ENCODE data around the gene USP40.
A peak's percentile ranks its signal among the peaks of the same experiment; 100 is the strongest.

USP40 gene

DNA sequence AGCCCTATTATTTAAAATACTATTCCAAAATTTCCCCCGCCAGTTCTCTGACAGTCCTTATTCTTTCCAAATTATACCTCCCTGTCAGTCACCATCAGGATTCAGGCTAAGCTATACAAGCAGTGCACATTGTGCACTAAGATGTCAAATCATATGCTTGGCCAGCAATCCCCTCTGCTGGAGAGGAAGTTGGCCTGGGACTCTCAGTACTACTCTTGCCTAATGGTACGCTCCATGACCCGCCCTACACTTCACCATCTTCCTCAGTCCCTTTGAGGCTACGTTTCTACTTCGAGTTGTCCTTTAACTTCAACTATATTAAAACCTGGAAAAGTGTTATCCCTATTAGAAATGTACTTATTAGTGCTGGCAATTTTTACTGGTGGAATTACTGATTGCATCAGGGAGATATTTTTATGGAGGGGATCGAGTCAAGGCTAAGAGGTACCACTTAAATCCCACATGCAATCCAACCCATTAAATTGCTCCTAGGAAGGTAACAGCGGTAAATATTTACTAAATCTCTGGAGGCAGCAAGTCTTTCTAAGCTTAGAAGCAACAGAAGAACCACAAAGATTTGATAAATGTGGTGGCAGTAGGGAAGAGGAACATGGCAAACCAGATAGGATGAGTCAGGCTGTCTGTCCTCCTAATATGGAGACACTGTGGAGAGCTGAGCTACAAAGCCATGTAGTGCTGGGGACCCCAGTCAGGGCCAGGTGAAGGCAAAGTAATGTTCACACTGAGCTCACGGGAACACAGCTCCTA lies 2.7 kb downstream of the USP40 start:
- no peak overlapping the region for H3K4me3 Mint-ChIP-seq
- H3K27ac Mint-ChIP-seq, result no peak overlapping the region
- H3K4me1 Mint-ChIP-seq, result peaks cover 21% of the 10 kb centered on the region
- H3K36me3 Mint-ChIP-seq (ENCODE audit: low read depth), result peaks cover 29% of the 10 kb centered on the region
- no peak for DNase-seq
- no peaks in the 10 kb centered on the region for H3K27me3 Mint-ChIP-seq (ENCODE audit: low read depth, poor library complexity)
- TF ChIP-seq, protein P1, sequence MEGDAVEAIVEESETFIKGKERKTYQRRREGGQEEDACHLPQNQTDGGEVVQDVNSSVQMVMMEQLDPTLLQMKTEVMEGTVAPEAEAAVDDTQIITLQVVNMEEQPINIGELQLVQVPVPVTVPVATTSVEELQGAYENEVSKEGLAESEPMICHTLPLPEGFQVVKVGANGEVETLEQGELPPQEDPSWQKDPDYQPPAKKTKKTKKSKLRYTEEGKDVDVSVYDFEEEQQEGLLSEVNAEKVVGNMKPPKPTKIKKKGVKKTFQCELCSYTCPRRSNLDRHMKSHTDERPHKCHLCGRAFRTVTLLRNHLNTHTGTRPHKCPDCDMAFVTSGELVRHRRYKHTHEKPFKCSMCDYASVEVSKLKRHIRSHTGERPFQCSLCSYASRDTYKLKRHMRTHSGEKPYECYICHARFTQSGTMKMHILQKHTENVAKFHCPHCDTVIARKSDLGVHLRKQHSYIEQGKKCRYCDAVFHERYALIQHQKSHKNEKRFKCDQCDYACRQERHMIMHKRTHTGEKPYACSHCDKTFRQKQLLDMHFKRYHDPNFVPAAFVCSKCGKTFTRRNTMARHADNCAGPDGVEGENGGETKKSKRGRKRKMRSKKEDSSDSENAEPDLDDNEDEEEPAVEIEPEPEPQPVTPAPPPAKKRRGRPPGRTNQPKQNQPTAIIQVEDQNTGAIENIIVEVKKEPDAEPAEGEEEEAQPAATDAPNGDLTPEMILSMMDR (IDR thresholded peaks at IDR 0.05), result no peak
- H3K9me3 Mint-ChIP-seq, result peaks cover 4% of the 10 kb centered on the region

DNA sequence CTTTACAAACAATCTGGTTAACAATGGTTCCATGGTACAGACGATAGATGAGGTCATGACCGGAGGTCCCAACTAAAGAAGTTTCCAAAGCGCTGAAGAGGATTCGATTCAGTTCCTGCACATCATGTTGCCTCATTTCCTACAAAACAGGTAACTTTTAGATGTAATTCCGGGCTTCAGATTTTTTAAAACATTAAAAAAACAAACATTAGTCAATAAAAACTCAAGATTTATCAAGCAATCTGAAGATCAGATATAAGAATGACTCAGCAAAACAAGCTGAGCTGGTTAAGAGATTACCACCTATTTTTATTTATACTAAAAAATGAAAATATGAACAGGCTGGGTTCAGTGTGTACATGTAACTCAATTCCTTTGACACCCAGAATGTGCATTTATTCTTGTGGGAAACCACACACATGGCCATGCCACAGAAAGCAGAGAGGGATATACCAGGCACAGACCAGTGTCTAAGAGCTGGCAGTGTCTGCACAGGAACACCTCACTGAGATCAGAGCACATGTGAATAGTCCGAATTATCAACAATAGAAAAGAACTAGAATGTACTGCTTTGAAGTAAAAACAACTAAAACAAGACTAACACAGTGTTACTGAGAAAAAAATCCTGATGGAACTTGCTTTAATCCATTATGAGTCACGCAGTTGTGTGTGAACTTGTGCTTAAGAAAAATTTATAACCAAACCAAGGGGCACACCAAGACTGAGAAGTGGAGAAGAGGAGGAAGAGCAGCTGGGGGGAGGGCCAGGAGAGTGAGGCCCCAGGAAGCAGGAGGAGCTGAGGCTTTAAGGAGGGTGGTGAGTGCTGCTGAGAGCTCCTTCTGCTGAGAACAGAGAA lies 9.5 kb downstream of the USP40 start:
- Mint-ChIP-seq H3K27me3 (ENCODE audit: low read depth, poor library complexity) (peaks cover 2% of the 10 kb centered on the region), H3K9me3 (peaks cover 4% of the 10 kb centered on the region), H3K36me3 (ENCODE audit: low read depth) (peaks cover 47% of the 10 kb centered on the region), H3K4me1 (peaks cover 9% of the 10 kb centered on the region), H3K27ac (peak overlapping the region; percentile 83), H3K4me3 (no peak overlapping the region)
- TF ChIP-seq, protein P1 (IDR thresholded peaks at IDR 0.05), result no peak
- DNase-seq, result no peak

DNA sequence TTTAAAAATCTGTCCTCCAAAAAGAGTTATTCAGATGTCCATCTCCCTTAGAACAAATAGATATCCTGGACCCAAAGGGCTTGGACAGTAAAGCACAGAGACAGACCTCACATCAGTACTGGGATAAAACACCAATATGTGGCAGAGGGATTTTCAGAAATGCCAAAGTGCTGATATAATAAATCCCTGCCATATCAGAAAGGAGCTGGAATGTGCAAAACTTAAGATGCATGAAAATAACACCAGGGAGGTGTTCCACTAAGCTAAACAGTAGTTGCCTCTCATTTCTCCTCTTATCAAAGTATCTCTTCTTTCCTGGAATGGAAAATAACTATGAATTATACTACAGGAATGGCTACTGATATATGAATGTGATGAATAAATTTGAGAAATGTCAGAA lies 13.2 kb downstream of the USP40 start:
- Mint-ChIP-seq H3K9me3 (no peaks in the 10 kb centered on the region), H3K27ac (no peak overlapping the region), H3K4me1 (peaks cover 9% of the 10 kb centered on the region), H3K4me3 (no peak overlapping the region), H3K27me3 (ENCODE audit: low read depth, poor library complexity) (peaks cover 2% of the 10 kb centered on the region), H3K36me3 (ENCODE audit: low read depth) (peaks cover 23% of the 10 kb centered on the region)
- TF ChIP-seq, protein P1 (IDR thresholded peaks at IDR 0.05), result no peak
- DNase-seq, result no peak

DNA sequence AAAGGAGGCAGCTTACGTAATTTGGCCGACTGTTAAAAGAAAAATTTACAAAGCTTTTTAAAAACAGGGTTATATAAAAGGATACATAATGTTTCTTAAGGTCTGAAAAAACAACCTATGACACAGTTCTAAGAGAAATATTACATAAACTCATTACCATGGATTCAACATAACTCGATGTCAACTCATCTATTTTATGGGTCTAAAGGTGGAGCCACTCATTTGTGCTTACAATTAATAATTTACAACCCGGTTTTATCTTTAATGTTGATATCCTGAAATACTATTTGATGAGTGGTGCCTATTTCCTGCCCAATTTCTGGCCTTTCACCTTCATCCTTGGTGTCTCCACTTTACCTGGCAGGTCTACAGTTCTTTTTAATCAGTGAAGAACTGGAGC lies 15.1 kb downstream of the USP40 start:
- Mint-ChIP-seq H3K9me3 (no peaks in the 10 kb centered on the region), H3K27me3 (ENCODE audit: low read depth, poor library complexity) (no peaks in the 10 kb centered on the region), H3K4me3 (no peak overlapping the region), H3K27ac (no peak overlapping the region), H3K36me3 (ENCODE audit: low read depth) (peaks cover 17% of the 10 kb centered on the region), H3K4me1 (no peaks in the 10 kb centered on the region)
- TF ChIP-seq, protein P1 (IDR thresholded peaks at IDR 0.05), result no peak
- no peak for DNase-seq

DNA sequence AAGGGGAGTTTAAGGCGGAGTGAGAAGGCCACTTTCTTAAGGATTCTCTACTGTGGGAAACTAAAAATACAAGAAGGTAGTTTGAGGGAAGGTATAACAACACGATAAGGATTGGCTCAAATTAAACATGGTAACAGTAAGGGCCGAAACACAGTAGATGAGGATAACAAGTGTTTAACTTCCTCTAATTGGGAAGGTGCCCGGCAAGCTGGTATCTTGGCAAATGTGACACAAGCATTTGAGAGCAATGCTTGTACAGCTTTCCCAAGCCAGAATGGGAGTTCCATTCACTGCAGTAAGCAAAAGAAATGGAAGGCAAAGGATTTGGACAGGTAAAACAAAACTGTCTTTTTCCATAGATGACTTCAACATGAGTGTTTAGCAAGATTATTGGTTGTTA lies 19.8 kb downstream of the USP40 start:
- TF ChIP-seq, protein P1 (IDR thresholded peaks at IDR 0.05), result no peak
- Mint-ChIP-seq H3K27ac (no peak overlapping the region), H3K4me3 (no peak overlapping the region), H3K9me3 (peaks cover 8% of the 10 kb centered on the region), H3K4me1 (peaks cover 33% of the 10 kb centered on the region), H3K36me3 (ENCODE audit: low read depth) (peaks cover 43% of the 10 kb centered on the region), H3K27me3 (ENCODE audit: low read depth, poor library complexity) (no peaks in the 10 kb centered on the region)
- DNase-seq, result no peak
